ENCODE results near the gene UBXN6.

The UBXN6 gene

DNA sequence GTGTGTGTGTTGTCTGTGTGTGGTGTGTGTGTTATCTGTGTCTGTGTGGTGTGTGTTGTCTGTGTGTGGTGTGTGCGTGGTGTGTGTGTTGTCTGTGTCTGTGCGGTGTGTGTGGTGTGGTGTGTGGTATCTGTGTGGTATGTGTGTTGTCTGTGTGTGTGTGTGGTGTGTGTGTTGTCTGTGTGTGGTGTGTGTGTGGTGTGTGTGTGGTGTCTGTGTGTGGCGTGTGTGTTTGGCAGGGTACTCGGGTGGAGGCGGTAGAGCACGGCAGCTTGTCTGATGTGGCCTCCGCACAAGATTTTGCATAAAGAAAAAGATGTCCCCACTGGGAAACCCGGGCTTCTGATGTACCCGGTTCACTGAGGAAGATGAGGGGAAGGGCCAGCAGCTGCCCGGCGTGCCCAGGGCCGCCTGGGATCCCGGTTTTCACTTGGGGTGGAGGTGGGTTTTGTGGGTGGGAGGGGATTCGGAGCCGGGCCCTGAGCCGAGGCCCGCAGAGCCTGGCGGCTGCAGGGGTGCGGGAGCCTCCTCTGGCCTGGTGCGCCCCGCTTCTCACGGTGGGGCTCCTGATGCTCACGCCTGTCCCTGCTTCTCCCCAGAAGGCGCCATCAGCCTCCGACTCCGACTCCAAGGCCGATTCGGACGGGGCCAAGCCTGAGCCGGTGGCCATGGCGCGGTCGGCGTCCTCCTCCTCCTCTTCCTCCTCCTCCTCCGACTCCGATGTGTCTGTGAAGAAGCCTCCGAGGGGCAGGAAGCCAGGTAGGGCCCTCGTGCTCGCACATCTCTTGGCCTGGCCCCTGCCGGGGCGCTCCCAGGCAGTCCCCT is 35.7 kb upstream of the UBXN6 start:
- no peak for DNase-seq

GRCh38 chr19:4492337-4493103 is 34.9 kb upstream of the UBXN6 start:
- DNase-seq, result no peak

DNA sequence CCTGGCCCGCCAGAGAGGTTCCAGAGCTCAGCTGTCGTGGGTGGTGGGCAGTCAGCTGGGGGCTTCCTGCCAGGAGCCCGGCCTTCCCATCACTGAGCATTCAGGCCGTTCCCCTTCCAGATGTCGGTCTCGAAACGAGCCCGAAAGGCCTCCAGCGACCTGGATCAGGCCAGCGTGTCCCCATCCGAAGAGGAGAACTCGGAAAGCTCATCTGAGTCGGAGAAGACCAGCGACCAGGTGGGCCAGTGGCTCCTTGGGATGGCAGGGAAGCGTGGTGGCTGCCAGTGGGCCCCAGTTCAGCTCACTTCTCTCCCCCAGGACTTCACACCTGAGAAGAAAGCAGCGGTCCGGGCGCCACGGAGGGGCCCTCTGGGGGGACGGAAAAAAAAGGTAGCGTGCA is 33.9 kb upstream of the UBXN6 start:
- DNase-seq, result no peak

GRCh38 chr19:4488496-4488895 is 30.9 kb upstream of the UBXN6 start:
- DNase-seq, result no peak

GRCh38 chr19:4487572-4487971 is 30.0 kb upstream of the UBXN6 start:
- DNase-seq, result no peak

- no peak for DNase-seq
Observed at GRCh38 chr19:4483385-4483784, 25.8 kb upstream of the UBXN6 start.

DNA sequence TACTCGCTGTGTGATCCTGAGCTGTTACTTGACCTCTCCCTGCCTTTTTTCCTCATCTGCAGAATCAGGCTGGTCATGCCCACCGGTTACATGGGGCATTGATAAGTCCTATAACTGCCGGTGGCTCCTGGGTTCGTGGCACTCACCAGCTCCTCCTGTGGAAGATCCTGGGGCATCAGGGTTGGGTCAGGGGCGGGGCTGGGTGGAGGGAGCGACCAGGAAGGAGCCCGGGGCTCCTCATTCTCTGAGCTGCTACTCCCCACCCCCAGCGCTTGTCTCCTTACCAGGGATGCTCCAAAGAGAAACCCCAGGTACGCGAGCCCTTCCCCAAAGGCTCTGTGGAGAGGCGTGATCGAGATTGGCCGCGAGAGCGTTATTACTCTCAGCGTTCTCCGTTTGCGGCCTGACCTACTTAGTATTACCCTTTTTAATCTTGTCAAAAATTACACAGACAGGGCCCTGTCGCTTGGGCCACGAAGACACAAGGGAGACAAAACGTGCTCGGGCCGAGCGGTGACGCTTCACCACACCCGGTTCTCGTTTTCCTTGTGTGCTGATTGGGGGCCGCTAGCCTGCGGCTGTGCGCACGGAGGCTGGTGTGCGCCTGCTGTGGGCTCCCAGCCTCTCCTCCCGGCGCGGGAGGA is 25.2 kb upstream of the UBXN6 start:
- no peak for DNase-seq

DNA sequence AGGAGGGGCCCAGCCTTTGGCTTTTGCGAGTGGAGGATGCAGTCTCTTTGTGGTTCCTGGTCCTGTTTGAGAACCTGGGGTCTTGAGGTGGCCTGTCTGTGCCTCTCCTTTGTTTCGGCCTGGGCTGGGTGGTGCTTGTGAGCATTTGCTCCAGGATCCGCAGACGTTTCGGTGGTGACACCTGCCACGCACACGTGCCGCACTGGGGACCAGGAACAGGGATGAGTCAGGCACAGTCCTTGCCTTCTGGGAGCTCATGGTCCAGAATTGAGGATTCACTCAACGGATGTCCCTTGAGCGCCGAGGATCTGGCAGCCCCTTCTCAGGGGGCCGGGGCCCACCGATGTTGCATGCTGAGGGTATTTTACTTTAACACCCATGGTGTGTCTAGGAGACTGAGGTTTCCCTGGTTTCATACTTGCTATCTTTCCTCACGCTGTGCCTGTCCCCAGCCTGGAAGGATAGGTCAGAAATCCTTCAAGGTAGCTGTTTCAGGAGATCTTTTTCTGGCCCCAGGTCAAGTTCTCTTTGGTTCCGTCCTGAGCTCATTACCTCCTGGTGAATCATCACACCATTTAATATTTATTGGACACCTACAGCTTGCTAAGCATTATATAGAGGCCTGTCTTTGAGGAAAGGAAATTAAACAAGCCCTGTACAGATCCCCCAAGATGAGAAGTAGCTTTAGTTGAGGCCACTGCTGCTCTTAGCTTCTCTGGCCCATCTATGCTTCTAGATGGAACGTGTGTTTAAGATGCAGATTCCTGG is 19.6 kb upstream of the UBXN6 start:
- DNase-seq, result no peak

GRCh38 chr19:4474514-4475022 is 17.0 kb upstream of the UBXN6 start:
- DNase-seq, result peak; percentile 80

DNA sequence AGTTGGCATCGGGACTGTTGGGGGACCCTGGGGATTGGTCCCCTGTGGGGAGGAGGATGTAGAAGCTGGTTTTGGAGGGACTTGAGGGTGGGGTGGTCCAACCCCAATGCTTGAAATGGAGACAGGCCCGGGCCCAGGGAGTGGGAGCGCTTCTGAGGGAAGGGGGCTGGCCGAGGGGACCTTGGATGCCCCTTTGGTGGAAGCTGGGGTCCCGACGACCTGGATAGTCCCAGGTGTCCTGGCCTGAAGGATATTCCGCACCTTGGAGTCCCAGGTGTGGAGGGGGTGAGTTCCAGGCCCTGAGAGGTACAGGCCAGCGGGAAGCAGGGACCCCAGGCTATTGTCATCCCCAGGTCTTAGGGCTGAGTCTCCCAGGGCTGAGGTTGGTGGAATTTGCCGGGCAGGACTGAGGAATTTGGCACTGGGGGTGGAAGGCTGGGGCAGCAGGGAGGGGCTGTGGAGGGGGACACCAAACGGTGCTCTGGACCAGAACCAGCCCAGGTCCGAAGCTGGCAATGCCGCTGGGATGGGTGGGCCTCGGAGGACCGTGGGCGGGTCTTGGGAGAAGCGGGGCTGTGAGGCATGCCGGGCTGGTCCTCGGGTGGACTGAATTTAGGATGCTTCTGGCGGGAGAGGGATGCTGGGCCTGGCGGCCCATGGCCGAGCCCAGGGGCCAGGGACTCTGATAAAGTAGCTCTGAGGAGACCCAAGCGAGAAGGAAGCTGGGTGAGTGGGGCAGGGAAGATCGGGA is 16.3 kb upstream of the UBXN6 start:
- no peak for DNase-seq

GRCh38 chr19:4473011-4473762 is 15.6 kb upstream of the UBXN6 start:
- DNase-seq, result no peak

DNA sequence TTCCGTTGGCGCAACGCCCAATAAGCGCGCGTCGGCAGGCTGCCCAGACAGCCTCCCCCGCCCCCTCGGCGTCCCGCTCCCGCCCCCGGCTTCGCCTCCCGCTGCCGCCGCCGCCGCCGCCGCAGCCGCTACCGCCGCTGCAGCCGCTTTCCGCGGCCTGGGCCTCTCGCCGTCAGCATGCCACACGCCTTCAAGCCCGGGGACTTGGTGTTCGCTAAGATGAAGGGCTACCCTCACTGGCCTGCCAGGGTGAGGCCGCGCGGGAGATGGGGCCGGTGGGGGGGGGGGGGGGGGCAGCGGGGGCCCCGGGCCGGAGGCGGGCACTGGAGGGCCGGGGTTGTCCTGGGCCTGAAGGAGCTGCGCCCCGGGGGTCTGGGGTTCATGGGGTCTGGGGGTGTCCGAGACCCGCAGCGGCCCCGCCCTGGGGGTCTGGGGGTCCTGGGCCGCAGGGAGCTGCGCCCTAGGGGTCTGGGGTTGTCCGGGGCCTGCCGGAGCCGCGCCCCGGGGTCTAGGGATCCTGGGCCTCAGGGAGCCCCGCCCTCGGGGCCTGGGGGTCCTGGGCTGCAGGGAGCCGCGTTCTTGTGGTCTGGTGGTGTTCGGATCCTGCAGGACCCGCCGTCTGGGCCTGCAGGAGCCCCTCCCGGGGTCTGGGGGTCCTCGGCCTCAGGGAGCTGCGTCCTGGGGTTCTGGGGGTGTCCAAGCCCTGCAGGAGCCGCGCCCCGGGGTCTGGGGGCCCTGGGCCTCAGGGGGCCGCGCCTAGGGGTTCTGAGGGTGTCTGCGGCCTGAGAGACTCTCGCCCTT is 14.8 kb upstream of the UBXN6 start, which contains the start of gene HDGFL2:
HDGFL2 (plus strand) TSS at position 124 of the 801 bp plus-strand sequence; CDS start at position 178, 54 bp downstream.
- DNase-seq, result no peak

GRCh38 chr19:4471403-4472173 is 14.0 kb upstream of the UBXN6 start:
- peak; percentile 99 for DNase-seq

DNA sequence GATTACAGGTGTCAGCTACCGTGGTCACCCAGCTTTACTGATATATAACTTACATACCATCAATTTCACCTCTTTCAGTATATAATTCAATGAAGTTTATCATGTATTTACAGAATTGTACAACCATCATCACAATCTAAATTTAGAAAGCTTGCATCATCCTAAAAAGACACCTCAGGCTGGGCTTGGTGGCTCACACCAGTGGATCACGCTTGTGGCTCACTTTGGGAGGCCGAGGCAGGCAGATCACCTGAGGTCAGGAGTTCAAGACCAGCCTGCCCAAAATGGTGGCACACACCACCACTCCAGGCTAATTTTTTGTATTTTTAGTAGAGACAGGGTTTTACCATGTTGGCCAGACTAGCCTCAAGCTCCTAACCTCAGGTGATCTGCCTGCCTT is 10.2 kb upstream of the UBXN6 start:
- no peak for DNase-seq

DNA sequence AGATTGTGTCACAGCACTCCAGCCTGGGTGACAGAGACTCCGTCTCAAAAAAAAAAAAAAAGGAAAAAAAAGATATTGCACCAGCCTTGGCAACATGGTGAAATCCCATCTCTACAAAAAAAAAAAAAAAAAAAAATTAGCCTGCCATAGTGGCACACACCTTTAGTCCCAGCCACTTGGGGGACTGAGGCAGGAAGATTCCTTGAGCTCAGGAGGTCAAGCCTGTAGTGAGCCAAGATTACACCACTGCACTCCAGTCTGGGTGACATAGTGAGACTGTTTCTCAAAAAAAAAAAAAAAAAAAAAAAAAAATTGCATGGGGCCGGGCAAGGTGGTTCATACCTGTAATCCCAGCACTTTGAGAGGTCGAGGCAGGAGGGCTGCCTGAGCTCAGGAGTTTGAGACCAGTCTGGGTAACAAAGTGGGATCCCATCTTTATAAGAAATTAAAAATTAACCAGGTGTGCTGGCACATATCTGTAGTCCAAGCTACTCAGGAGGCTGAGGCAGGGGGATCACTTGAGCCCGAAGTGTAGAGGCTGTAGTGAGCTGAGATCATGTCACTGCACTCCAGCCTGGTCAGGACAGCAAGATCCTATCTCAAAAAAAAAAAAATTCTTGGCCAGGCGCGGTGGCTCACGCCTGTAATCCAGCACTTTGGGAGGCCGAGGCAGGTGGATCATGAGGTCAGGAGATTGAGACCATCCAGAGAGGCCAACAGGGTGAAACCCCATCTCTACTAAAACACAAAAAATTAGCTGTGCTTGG is 7.4 kb upstream of the UBXN6 start:
- DNase-seq, result no peak

DNA sequence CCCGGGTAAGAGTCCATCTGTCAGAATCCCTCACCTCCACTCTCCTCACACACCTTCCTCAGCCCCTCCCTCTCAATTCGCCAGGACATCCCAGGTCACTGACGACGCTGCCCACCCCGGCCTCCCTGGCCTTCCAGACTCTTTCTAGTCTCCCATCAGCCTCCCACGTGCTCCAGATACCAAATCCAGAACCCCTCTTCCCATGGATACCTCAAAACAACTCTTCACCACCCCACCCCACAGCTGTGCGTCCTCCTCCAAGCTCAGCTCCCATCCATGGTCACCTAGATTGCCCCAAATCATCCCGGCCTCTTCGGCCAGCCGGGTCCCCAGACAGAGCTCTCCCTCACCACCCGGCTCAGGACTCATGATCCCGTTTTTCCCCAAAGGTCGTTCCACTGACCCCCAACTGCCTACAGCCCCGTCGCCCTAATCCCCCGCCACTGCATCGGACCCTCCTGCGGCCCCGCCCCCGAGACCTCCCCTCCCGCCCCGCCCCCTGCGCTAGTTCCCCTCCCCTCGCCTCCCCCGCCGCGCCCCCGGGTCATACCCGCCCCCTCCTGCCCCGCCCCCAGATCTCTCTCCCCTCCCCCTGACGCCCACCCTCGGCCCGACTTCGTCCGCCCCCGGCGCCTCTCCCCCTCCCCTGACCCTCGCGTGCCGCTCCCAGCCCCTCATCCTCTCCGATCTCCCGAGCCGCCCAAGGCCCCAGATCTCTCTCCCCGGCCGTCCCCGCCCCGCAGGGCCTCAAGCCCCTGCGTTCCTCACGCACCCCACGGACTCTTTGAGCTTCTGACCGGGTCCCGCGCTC is 546 bp downstream of the UBXN6 start:
- DNase-seq, result peak; percentile 87

DNA sequence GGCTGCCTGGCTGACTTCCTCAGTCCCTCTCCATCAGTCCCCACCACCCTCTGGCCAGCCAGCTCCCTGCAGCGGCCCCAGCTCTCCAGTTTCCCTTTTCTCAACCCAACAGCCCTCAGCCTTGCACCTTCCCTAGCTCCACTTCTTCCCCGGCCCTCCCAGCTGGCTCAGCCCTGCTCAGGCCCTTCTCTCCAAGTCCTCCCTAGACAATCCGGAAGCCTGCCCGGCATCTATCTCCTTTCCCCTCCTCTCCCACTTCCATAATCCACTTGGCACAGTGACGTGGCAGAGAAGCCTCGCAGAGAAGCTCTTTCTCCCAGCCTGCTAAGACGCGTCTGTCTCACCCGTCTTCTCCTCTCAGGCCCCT is 1.1 kb downstream of the UBXN6 start:
- peak; percentile 75 for DNase-seq
